Activated B cell treated with CpG ODN at 0.5 μM for 24 hours (primary cell): Measurements from ENCODE around the gene LAT. TPM values are rescaled to one million over a fixed set of nuclear protein-coding genes. Genes with fewer than 3 reads are reported as not detected.

Experiments
- ATAC-seq: fragments of 200-7000 bp; cut with Tn5 transposase; one replicate; pipeline ENCODE4 v1.10.0; 2021; ENCODE audit warnings: low read depth, mild to moderate bottlenecking, moderate library complexity
- CTCF ChIA-PET: fragments of 350-600 bp; sonication (Branson Sonifier 250); formaldehyde crosslinking; loops from one replicate; lab custom pipeline; 2021; ENCODE audit warnings: antibody characterized with exemption; lab: Charles Lee
- POLR2A ChIA-PET: fragments of 350-600 bp; sonication (Branson Sonifier 250); formaldehyde crosslinking; loops from one replicate; lab custom pipeline; 2021; ENCODE audit warnings: antibody characterized with exemption; lab: Charles Lee
- DNase-seq: peaks from one replicate; pipeline ENCODE4 v3.0.0; 2022
- H3K27ac Mint-ChIP-seq: one replicate; pipeline ENCODE4 v1.8.0; 2020; ENCODE audit warnings: mixed read lengths
- H3K27me3 Mint-ChIP-seq: one replicate; pipeline ENCODE4 v1.8.0; 2021; ENCODE audit warnings: mixed read lengths
- H3K36me3 Mint-ChIP-seq: one replicate; pipeline ENCODE4 v1.8.0; 2021; ENCODE audit warnings: low read depth, mixed read lengths
- H3K4me1 Mint-ChIP-seq: one replicate; pipeline ENCODE4 v1.8.0; 2021; ENCODE audit warnings: mixed read lengths
- H3K4me3 Mint-ChIP-seq: one replicate; pipeline ENCODE4 v1.8.0; 2020; ENCODE audit warnings: mild to moderate bottlenecking, mixed read lengths
- H3K9me3 Mint-ChIP-seq: one replicate; pipeline ENCODE4 v1.8.0; 2020; ENCODE audit warnings: mixed read lengths
- CTCF ChIP-seq: fragments of 200-600 bp; IDR thresholded peaks from one replicate; pipeline ENCODE4 v1.8.0; 2022; ENCODE audit warnings: antibody characterized with exemption, mild to moderate bottlenecking
- intact Hi-C: fragments of 100-400 bp; cut with micrococcal nuclease; formaldehyde crosslinking; loops from one replicate; pipeline ENCODE4 v1.15.1; 2024
- total RNA-seq: library from RNA; stranded (reverse); gene quantifications from 2 replicates; pipeline ENCODE4 v1.2.3, GENCODE V29; 2022

Gene LAT
- total RNA-seq, 1 donor from 2014 or later = 6.2 TPM

GRCh38 chr16:28990375-28991040 lies 5.7 kb downstream of the LAT start:
- no peak overlapping the region for H3K4me3 Mint-ChIP-seq
- CTCF ChIA-PET = no interaction called here

GRCh38 chr16:28991687-28992086 lies 6.8 kb downstream of the LAT start:
- ATAC-seq (no peak), DNase-seq (no peak)
- no peak overlapping the region for H3K27ac Mint-ChIP-seq
- H3K36me3 Mint-ChIP-seq = peaks cover 12% of the 10 kb centered on the region
- ChIA-PET CTCF (no interaction called here), POLR2A (interaction anchor here (0.7 kb wide), 1 partner anchor 27 kb away, joined by 3 read pairs; no protein-coding TSS in a partner anchor)
- peaks cover 7% of the 10 kb centered on the region for H3K9me3 Mint-ChIP-seq
- no peaks in the 10 kb centered on the region for H3K4me1 Mint-ChIP-seq
- intact Hi-C loops = no loop called here
- no peak for TF ChIP-seq CTCF
- H3K4me3 Mint-ChIP-seq = no peak overlapping the region
- no peaks in the 10 kb centered on the region for H3K27me3 Mint-ChIP-seq

More at GRCh38 chr16:28990375-28991040, 5.7 kb downstream of the LAT start:
- POLR2A ChIA-PET = no interaction called here
- TF ChIP-seq CTCF = no peak
- Mint-ChIP-seq H3K9me3 (peaks cover 7% of the 10 kb centered on the region), H3K27ac (no peak overlapping the region), H3K4me1 (peaks cover 2% of the 10 kb centered on the region), H3K27me3 (no peaks in the 10 kb centered on the region), H3K36me3 (peaks cover 16% of the 10 kb centered on the region)
- DNase-seq (no peak), ATAC-seq (no peak)
- intact Hi-C loops = no loop called here

GRCh38 chr16:28992496-28992895 lies 7.6 kb downstream of the LAT start:
- DNase-seq (no peak), ATAC-seq (no peak)
- Mint-ChIP-seq H3K27me3 (no peaks in the 10 kb centered on the region), H3K36me3 (peaks cover 7% of the 10 kb centered on the region), H3K4me3 (no peak overlapping the region), H3K9me3 (peaks cover 1% of the 10 kb centered on the region), H3K4me1 (no peaks in the 10 kb centered on the region), H3K27ac (no peak overlapping the region)
- POLR2A ChIA-PET = no interaction called here
- intact Hi-C loops = no loop called here
- TF ChIP-seq CTCF = no peak
- CTCF ChIA-PET = no interaction called here

GRCh38 chr16:28998837-28999236 lies 14.0 kb downstream of the LAT start:
- intact Hi-C loops = no loop called here
- CTCF ChIA-PET = no interaction called here
- Mint-ChIP-seq H3K27ac (no peak overlapping the region), H3K4me1 (peaks cover 9% of the 10 kb centered on the region), H3K36me3 (no peaks in the 10 kb centered on the region), H3K4me3 (no peak overlapping the region), H3K9me3 (no peaks in the 10 kb centered on the region), H3K27me3 (no peaks in the 10 kb centered on the region)
- DNase-seq (no peak), ATAC-seq (no peak)
- no peak for TF ChIP-seq CTCF
- POLR2A ChIA-PET = no interaction called here

GRCh38 chr16:28999577-28999976 lies 14.7 kb downstream of the LAT start:
- DNase-seq (no peak), ATAC-seq (no peak)
- Mint-ChIP-seq H3K9me3 (no peaks in the 10 kb centered on the region), H3K36me3 (no peaks in the 10 kb centered on the region), H3K4me1 (peaks cover 9% of the 10 kb centered on the region), H3K4me3 (no peak overlapping the region), H3K27ac (no peak overlapping the region), H3K27me3 (no peaks in the 10 kb centered on the region)
- TF ChIP-seq CTCF = no peak
- POLR2A ChIA-PET = no interaction called here
- intact Hi-C loops = no loop called here
- CTCF ChIA-PET = no interaction called here
